Cardiac muscle cell (in vitro differentiated cells and primary cell): ENCODE results near the gene ATXN3. TPM values are rescaled to one million over a fixed set of nuclear protein-coding genes. Genes with fewer than 3 reads are reported as not detected.

ENCODE experiments used
- DNase-seq, 2 donors: peaks; one replicate each; pipeline versions ENCODE4 v3.0.0 to v3.0.0-alpha.2; 2010 to 2017; ENCODE audit warnings: low read depth in 1 of 2, low spot score in 1 of 2
- H3K27ac ChIP-seq: fragments of 200-600 bp; sonication (generic); 2 replicates; pipeline ENCODE4 v1.5.1; 2016
- H3K27me3 ChIP-seq: fragments of 200-600 bp; sonication (generic); 2 replicates; pipeline ENCODE4 v1.6.0; 2016; ENCODE audit warnings: control low read depth
- H3K36me3 ChIP-seq: fragments of 200-600 bp; sonication (generic); 2 replicates; pipeline ENCODE4 v1.5.1; 2016; ENCODE audit warnings: control low read depth
- H3K4me1 ChIP-seq: fragments of 200-600 bp; sonication (generic); 2 replicates; pipeline ENCODE4 v1.8.1; 2017; ENCODE audit warnings: low read depth, mild to moderate bottlenecking, mixed run types
- H3K4me3 ChIP-seq: fragments of 200-600 bp; sonication (generic); 2 replicates; pipeline ENCODE4 v1.5.1; 2016; ENCODE audit warnings: mild to moderate bottlenecking
- H3K9me3 ChIP-seq: fragments of 200-600 bp; sonication (generic); 2 replicates; pipeline ENCODE4 v1.5.1; 2017; ENCODE audit warnings: low read depth, mild to moderate bottlenecking, control low read depth
- polyA plus RNA-seq: library from polyadenylated mRNA; unstranded; fragments of >200 nt; fragmentation: Nextera tagmentation; extraction: Ambion mirVana; gene quantifications from 2 replicates; pipeline ENCODE4 v1.2.1, GENCODE V29; 2016
- total RNA-seq: library from RNA; depleted of rRNA; stranded (reverse); fragments of >200 nt; gene quantifications from 2 replicates; pipeline ENCODE4 v1.2.3, GENCODE V29; 2016
- TF ChIP-seq, protein P1 (sequence below): IDR thresholded peaks from 2 replicates; pipeline ENCODE4 v1.5.1; 2012; ENCODE audit warnings: low read depth, mild to moderate bottlenecking, low read length

The ATXN3 gene
- total and polyA plus RNA-seq, 2 experiments from 2014 or later, result 26.3 to 41.1 TPM

- H3K4me1 ChIP-seq, result peaks cover 12% of the 10 kb centered on the region
- no peaks in the 10 kb centered on the region for H3K27me3 ChIP-seq
- TF ChIP-seq, protein P1, sequence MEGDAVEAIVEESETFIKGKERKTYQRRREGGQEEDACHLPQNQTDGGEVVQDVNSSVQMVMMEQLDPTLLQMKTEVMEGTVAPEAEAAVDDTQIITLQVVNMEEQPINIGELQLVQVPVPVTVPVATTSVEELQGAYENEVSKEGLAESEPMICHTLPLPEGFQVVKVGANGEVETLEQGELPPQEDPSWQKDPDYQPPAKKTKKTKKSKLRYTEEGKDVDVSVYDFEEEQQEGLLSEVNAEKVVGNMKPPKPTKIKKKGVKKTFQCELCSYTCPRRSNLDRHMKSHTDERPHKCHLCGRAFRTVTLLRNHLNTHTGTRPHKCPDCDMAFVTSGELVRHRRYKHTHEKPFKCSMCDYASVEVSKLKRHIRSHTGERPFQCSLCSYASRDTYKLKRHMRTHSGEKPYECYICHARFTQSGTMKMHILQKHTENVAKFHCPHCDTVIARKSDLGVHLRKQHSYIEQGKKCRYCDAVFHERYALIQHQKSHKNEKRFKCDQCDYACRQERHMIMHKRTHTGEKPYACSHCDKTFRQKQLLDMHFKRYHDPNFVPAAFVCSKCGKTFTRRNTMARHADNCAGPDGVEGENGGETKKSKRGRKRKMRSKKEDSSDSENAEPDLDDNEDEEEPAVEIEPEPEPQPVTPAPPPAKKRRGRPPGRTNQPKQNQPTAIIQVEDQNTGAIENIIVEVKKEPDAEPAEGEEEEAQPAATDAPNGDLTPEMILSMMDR, result no peak
Observed at GRCh38 chr14:92039719-92040430, 66.5 kb downstream of the ATXN3 start, which contains the start of gene TRIP11. Gene TRIP11 (minus strand): TSS chr14:92040059. CDS start chr14:92039685, 374 bp downstream.

DNA sequence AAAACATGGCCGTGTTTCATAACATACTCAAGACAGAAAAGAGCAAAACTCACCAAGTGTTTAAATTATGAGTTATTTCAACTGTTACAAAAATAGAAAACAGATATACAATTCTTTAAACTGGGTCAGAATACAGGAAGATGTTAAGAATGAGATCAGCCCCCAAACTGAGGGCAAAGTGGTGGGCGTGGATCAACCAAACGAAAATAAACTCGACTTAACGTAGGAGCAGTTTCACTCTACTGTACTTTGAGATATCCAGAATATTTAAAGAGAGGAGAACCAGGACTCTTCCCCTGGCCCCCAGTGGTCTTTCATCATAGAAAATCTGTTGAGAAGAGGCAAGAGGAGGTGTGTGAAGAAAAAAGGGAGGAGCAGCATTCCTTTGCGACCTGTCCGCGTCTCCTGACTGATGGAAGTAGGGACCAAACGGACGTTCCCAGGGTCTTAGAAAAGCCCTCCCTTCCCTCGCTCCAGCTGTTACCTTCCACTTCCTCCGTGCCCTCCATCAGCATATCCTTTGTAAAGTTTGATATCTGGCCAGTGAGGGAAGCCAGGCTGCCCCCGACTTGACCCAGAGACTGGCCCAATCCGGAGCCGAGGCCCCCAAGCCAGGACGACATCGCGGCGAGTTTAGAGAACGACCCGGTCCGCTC is 67.2 kb downstream of the ATXN3 start:
- Histone ChIP-seq H3K9me3 (no peaks in the 10 kb centered on the region), H3K27ac (peak overlapping the region; percentile 100), H3K27me3 (no peaks in the 10 kb centered on the region), H3K4me1 (peaks cover 12% of the 10 kb centered on the region), H3K4me3 (peak overlapping the region; percentile 77), H3K36me3 (no peaks in the 10 kb centered on the region)
- TF ChIP-seq, protein P1, result no peak
- peak; percentile 85 to 89 for DNase-seq

More at GRCh38 chr14:92039719-92040430, 66.5 kb downstream of the ATXN3 start, which contains the start of gene TRIP11:
- H3K9me3 ChIP-seq, result no peaks in the 10 kb centered on the region
- H3K27ac ChIP-seq, result peak within 1 kb of the TSS; percentile 100
- no peaks in the 10 kb centered on the region for H3K36me3 ChIP-seq
- DNase-seq, result peak; percentile 94 to 97
- peak within 1 kb of the TSS; percentile 77 for H3K4me3 ChIP-seq

GRCh38 chr14:92037989-92038388 is 68.4 kb downstream of the ATXN3 start:
- H3K4me1 ChIP-seq, result peaks cover 12% of the 10 kb centered on the region
- no peaks in the 10 kb centered on the region for H3K27me3 ChIP-seq
- peak overlapping the region; percentile 77 for H3K4me3 ChIP-seq
- H3K36me3 ChIP-seq, result no peaks in the 10 kb centered on the region
- H3K9me3 ChIP-seq, result no peaks in the 10 kb centered on the region
- no peak for DNase-seq
- no peak overlapping the region for H3K27ac ChIP-seq
- TF ChIP-seq, protein P1, result no peak

DNA sequence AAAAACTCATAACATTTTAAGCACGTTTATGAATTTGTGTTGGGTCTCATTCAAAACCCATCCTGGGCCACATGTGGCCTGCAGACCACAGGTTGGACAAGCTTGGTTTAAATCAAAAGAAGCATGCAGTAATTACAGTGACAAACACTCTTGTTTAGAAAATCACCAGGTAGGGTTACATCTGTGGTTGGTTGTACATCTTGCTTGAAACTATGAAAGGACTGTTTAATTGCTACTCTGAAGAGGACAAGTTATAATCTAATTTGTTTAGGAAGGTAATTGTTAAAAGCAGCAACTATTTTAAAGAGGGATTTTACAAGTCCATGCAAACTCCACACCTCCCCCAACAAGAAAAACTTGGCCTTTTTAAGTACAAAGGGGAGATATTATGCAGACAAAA is 70.5 kb downstream of the ATXN3 start:
- H3K36me3 ChIP-seq, result peaks cover 4% of the 10 kb centered on the region
- peaks cover 8% of the 10 kb centered on the region for H3K4me1 ChIP-seq
- TF ChIP-seq, protein P1, result no peak
- no peak overlapping the region for H3K27ac ChIP-seq
- DNase-seq, result no peak
- H3K9me3 ChIP-seq, result no peaks in the 10 kb centered on the region
- H3K27me3 ChIP-seq, result no peaks in the 10 kb centered on the region
- H3K4me3 ChIP-seq, result no peak overlapping the region

GRCh38 chr14:92033906-92034687 is 72.3 kb downstream of the ATXN3 start:
- Histone ChIP-seq H3K9me3 (no peaks in the 10 kb centered on the region), H3K27me3 (no peaks in the 10 kb centered on the region), H3K27ac (no peak overlapping the region), H3K4me3 (no peak overlapping the region), H3K4me1 (peaks cover 5% of the 10 kb centered on the region), H3K36me3 (peaks cover 10% of the 10 kb centered on the region)
- DNase-seq, result no peak
- TF ChIP-seq, protein P1, result no peak
